Effector CD4-positive, alpha-beta T cell (primary cell): ENCODE measurements around the gene MST1.

Experiments used
- DNase-seq: peaks from one replicate; pipeline ENCODE4 v3.0.0-alpha.2; 2020

MST1 gene

DNA sequence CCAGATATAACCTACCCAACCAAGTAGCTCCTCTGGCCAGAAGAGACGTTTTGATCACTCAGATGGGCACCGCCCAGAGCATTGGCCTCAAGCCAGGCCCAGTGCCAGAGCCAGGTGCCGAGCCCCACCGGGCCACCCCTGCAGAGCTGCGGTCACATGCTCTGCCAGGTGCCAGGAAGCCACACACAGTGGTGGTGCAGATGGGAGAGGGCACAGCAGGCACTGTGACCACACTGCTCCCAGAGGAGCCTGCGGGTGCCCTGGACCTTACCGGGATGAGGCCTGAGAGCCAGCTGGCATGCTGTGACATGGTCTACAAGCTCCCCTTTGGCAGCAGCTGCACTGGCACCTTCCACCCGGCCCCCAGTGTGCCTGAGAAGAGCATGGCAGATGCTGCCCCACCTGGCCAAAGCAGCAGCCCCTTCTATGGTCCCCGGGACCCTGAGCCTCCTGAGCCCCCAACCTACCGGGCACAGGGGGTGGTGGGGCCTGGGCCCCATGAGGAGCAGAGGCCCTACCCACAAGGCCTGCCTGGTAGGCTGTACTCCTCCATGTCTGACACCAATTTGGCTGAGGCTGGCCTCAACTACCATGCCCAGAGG lies 34.2 kb downstream of the MST1 start:
- DNase-seq, result no peak

DNA sequence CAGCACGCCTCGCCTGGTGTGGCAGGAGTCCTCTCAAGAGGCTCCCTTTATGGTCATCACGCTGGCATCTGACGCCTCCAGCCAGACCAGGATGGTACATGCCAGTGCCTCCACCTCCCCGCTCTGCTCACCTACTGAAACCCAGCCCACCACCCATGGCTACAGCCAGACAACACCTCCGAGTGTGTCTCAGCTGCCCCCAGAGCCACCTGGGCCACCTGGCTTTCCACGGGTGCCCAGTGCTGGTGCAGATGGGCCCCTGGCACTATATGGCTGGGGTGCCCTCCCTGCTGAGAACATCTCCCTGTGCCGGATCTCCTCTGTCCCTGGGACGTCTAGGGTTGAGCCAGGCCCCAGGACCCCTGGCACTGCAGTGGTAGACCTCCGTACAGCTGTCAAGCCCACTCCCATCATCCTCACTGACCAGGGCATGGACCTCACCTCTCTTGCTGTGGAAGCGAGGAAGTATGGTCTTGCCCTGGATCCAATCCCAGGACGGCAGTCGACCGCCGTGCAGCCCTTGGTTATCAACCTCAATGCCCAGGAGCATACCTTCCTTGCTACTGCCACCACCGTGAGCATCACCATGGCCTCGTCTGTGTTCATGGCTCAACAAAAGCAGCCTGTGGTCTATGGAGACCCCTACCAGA lies 35.0 kb downstream of the MST1 start:
- no peak for DNase-seq

DNA sequence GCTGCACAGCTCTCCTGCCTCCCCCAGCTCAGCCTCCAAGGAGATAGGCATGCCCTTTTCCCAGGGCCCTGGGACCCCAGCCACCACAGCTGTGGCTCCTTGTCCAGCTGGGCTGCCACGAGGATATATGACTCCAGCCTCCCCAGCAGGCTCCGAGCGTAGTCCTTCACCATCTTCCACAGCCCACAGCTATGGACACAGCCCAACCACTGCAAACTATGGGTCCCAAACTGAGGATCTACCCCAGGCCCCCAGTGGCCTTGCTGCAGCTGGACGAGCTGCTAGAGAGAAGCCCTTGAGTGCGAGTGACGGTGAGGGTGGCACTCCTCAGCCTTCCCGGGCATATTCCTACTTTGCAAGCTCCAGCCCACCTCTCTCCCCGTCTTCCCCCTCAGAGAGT lies 35.7 kb downstream of the MST1 start:
- DNase-seq, result no peak

DNA sequence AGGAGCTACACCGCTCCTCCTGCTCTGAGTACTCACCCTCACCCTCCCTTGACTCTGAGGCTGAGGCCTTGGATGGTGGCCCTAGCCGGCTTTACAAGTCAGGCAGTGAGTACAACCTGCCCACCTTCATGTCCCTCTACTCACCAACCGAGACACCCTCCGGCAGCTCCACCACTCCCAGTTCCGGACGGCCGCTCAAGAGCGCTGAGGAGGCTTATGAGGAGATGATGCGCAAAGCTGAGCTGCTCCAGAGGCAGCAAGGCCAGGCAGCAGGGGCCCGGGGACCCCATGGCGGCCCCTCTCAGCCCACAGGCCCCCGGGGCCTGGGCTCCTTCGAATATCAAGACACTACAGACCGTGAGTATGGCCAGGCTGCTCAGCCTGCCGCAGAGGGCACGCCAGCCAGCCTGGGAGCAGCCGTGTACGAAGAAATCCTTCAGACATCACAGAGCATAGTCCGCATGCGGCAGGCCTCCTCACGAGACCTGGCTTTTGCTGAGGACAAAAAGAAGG lies 36.3 kb downstream of the MST1 start:
- DNase-seq, result no peak

DNA sequence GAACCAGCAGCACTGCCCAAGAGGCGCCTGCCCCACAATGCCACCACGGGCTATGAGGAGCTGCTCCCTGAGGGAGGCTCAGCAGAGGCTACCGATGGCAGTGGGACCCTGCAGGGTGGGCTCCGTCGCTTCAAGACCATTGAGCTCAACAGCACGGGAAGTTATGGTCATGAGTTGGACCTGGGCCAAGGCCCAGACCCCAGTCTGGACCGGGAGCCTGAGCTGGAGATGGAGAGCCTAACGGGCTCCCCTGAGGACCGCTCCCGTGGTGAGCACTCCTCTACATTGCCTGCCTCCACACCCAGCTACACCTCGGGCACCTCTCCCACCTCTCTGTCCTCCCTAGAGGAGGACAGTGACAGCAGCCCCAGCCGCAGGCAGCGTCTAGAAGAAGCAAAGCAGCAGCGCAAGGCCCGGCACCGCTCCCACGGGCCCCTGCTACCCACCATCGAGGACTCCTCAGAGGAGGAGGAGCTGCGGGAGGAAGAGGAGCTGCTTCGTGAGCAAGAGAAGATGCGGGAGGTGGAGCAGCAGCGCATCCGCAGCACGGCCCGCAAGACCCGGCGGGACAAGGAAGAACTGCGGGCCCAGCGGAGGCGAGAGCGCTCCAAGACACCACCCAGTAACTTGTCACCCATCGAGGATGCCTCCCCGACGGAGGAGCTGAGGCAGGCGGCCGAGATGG lies 36.9 kb downstream of the MST1 start:
- no peak for DNase-seq

DNA sequence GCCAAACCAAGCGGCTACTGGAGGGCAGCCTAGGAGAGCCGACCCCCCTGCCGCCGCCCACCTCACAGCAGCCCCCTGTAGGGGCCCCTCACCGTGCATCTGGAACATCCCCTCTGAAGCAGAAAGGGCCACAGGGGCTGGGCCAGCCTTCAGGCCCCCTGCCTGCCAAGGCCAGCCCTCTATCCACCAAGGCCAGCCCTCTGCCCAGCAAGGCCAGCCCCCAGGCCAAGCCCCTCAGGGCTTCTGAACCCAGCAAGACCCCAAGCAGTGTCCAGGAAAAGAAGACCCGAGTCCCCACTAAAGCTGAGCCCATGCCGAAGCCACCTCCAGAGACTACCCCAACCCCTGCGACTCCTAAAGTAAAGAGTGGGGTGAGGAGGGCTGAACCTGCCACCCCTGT lies 38.6 kb downstream of the MST1 start:
- DNase-seq, result no peak

DNA sequence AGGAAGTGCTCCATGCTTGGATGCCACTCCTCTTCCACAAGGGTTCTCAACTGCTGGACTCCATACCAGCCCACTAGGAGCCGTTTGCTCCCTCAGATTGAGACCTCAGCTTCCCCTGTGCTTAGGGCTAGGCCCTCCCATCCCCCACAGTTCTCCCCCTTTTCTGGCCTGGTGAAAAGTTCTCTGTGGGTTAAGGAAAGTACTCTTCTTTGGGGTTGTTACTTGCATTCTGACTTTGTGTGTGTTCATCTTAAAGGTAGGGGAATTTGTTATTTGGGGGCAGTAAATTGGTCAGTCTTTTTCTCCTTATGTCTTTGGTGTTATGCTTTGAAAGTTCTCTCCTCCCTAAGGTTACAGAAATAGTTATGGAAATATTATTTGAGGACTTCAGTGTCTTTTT lies 39.1 kb downstream of the MST1 start:
- DNase-seq, result no peak

DNA sequence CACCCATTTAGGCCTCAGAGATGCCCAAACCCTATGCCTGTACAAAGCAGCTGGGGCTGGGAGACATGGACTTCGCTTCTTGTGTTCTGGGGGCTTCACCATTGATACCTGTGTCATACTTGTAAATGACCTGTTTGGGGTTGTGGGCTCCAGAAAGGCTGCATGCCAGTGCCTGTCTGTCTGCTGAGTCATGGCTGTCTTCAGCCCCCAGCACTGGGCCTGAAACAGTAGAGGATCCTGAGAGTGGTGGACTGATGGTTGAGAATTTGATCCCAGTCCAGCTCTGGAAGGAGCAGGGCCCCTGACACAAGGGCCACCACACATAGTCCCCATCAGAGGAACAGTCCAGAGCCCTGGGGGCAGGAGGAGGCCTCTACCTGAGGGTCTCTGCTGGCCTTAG lies 39.7 kb downstream of the MST1 start:
- no peak for DNase-seq

DNA sequence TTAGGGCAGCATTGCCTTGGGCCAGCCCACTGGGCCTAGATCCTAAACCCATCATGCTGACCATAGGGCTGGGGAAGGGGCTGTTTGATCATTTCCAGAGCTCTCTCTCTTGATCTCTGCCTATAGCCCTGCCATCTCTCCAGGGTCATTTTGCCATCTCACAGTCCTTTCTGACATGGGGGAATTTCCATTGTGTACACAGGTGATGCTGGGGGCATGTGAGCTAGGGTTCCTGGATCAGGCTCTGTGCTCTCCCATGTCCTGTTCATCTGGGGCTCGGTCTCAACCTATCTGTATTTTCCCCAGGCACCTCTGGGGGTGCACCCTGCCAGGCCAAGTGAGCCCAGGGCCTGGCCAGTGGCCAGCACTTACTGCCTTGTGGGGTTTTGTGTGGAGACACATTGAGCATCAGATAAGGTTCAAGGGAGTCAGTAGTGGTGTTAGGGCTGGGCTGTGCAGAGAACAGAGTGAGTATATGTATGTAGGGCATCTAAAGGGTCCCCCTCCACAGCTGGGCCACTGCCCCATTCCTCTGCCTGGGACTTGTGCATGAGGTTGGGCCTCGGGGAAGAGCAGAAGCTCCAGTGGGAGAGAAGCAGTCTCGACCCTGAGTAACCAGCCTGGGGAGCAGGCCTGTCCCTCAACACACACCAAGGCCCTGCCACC lies 40.8 kb downstream of the MST1 start:
- DNase-seq, result no peak

DNA sequence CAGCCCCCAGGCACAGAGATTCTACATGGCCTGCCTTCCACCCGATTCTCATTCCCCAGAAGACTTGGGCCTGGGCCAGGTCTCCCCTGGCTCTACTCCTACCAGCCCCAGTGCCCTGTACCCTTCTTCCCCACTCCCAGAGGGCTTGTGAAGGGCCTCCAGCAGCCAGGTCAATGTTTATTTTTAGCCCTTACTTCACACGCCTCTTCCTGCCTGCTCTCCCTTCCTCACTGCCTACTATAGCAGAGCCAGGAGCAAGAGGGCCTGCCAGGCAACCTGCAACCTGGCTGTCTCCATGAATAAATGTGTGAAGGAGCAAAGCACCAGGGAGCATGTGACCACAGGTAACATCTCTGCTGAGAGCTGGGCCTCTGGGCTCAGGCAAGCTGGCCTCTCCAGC lies 41.5 kb downstream of the MST1 start:
- DNase-seq, result no peak

DNA sequence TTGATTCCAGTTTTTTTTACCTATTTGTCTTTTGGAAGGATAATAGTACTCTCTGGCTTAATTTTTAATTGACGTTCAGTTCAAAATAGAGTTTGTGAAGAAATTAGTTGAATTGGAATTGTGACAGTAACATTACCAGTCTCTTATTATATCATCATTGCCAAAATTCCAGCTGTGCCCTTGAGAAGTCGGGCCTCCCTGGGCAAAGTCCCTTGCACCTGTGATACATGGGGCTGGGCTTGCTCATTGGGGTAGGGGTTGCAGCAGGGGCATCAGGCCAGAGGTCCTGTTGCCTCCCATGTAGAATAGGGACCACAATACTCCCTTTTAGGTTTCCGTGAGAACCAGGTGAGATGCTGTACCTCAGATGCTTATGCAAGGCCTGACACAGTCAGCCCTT lies 43.0 kb downstream of the MST1 start:
- no peak for DNase-seq

DNA sequence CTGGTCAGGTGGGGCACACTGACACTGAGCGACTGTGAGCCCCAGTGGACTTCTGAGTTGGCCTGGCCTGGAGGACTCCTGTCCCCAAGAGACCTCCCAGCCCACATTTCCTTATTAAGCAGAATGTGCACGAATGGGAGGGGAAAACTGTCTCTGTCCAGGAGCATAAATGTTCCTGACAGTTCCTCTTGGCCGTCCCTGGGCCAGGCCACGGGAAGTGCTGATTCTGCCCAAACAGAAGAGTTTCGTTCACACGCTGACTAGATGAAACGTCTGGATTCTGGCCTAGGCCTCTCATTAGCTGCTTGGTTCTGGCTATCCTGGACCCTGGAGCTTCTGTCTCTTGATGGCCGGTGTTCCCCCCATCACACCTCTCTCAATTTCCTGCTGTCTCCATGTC lies 44.6 kb downstream of the MST1 start:
- DNase-seq, result no peak

DNA sequence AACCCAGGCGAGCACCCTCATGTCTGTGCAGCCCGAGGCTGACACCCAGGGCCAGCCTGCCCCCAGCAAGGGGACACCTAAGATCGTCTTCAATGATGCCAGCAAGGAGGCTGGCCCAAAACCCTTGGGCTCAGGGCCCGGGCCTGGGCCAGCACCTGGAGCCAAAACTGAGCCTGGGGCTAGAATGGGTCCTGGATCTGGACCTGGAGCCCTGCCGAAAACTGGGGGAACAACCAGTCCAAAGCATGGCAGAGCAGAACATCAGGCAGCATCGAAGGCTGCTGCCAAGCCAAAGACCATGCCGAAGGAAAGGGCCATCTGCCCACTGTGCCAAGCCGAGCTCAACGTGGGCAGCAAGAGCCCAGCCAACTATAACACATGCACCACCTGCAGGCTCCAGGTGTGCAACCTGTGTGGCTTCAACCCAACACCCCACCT lies 46.5 kb downstream of the MST1 start:
- DNase-seq, result no peak

DNA sequence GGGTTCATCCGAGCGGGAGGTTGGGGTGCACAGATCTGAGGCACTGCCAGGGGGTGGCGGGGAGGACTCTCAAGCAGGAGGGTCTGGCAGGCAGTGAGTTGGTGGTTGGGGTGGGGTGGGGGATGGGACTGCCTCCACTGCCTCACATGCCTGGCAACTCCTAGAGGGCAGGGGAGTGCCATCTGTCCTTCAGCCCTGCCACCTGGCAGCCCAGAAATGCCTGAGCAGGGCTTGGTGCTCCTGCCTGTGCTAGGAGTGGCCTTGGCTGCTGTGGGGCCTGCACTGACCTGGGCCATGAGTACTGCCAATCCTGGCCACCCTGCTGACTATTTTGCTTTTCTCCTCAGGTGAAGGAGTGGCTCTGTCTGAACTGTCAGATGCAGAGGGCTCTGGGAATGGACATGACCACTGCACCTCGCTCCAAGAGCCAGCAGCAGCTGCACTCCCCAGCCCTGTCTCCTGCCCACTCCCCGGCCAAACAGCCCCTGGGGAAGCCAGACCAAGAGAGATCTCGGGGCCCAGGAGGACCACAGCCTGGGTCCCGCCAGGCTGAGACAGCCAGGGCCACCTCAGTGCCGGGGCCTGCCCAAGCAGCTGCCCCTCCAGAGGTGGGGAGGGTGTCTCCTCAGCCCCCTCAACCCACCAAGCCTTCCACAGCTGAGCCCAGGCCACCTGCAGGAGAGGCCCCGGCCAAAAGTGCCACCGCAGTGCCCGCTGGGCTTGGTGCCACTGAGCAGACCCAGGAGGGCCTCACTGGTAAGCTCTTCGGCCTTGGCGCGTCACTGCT lies 47.2 kb downstream of the MST1 start:
- DNase-seq, result no peak

DNA sequence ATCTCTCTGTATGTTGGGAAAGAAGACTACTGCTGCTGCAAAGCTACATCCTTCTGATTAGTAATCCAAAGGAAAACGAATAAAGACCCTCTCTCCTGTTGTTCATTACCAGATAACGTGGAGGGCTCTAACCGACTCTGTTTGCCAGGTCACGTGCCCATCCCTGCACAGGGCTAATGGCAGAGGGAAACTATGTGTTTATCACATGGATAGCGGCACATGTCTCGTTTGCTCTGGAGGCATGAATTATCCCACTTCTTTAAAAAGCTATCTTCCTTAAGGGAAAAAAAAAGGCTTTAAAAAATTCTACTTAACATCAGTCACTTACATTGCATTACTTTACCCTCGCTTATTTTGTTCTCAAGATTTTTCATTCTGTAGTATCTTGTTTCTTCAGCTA lies 48.0 kb downstream of the MST1 start:
- DNase-seq, result no peak

DNA sequence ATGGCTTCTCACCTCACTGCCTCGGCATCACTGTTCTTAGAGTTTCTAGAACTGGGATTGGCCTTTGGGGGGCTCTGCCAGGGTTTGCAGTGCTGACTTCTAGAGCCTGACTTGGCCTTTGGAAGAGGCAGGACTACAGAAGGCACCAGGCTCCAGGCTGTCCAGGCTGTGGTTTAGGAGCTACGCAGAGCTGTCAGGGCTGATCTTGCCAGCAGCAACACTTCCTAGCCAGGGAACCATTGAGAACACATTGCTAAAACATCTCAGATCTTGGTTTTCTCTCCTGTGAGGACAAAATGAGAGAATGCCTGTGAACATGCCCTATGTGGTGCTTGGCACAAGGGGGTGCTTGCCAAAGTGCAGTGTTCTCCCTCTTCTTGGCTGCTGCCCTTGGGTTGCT lies 49.7 kb downstream of the MST1 start:
- DNase-seq, result no peak

DNA sequence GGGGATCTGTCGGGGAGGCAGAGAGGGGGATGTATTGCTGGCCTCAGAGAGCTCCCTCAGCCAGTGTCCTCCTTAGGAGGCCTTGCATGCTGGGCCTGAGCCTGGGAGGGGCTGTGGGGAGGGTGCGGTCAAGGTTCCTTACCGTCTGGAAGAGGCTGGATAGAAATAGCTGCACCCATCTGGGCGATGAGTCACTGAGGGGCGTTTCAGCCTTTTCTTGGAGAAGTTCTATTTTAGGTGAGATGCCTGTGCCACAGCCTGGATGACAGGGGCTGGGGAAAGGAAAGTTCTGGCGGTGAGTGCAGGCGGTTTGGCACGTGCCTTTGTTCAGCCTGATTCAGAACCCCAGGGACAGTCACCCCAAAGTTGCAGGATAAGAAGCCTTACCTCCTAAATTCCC lies 50.8 kb downstream of the MST1 start:
- no peak for DNase-seq

DNA sequence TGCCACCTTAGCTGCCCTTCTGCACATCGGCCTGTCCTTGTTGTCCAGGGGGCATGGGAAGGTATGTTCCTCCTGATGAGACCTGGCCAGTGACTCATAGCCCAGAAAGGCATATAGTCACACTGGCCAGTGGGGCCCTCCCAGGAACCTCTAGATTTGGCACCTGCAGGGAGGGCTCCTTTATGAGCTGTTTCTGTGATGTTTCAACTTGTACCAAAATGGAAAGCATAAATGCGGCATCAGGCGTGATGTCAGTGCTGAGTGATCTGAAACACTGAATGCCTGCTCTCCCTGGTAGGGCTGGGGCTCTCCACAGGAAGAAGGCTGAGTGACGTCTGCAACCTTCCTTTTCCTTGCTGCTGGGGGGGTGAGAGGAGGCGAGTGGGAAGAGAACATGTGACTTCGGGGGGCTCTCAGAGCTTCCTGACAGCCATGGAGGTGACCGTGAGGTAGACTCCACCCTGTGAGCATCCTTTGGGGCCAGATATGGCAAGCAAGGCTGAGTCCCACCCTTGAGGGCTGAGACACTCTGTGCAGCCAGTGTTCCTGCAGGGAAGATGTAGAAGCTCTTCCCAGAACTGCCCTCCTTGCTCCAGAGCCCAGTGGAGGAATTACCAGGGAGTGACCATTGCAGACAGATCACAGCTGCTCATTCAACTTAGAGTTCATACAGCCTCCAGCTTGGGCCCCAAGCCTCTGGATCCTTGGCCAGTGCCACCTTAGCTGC lies 52.2 kb downstream of the MST1 start:
- DNase-seq, result no peak

DNA sequence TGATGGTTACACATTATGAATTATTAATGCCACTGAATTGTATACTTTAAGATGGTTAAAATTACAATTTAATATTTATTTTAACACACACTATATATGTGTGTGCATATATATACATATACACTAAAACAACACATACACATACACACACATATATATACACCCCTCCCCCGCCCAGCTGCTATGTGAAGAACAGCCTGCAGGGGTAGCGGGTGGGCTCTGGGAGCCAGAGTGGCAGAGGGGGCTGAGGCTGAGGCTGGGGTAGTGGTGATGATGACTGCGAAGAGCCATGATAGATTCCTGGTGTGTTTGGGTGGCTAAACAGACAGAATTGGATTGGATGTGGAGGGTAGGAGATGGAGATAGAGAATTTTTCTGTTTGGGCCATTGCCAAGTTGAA lies 54.5 kb downstream of the MST1 start:
- DNase-seq, result no peak
